ENCODE measurements around the gene AKR1C8.

DNA sequence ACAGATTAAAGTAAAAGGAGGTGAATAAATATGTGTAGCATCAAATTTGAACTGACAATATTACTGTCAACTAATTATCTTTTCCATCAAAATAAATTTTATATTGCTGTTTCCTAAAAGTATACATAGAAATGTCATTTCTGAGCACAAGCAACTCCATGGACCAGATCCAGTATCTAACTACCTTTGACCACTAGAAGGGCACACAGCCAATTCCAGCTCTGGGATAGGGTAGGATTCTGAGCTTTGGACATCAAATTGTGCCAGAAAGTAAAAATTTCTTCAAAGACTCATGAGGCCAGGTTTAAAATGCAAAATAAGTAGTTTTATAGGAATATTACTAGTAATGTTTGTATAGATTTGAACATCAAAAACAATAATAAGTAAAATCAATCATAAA is 61.1 kb downstream of the AKR1C8 start:
- TF ChIP-seq POLR2A (IDR thresholded peaks at IDR 0.05; ENCODE audit: low read depth) (no peak), EP300 (IDR thresholded peaks at IDR 0.05) (no peak)
- TF ChIP-seq, protein P1, sequence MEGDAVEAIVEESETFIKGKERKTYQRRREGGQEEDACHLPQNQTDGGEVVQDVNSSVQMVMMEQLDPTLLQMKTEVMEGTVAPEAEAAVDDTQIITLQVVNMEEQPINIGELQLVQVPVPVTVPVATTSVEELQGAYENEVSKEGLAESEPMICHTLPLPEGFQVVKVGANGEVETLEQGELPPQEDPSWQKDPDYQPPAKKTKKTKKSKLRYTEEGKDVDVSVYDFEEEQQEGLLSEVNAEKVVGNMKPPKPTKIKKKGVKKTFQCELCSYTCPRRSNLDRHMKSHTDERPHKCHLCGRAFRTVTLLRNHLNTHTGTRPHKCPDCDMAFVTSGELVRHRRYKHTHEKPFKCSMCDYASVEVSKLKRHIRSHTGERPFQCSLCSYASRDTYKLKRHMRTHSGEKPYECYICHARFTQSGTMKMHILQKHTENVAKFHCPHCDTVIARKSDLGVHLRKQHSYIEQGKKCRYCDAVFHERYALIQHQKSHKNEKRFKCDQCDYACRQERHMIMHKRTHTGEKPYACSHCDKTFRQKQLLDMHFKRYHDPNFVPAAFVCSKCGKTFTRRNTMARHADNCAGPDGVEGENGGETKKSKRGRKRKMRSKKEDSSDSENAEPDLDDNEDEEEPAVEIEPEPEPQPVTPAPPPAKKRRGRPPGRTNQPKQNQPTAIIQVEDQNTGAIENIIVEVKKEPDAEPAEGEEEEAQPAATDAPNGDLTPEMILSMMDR (IDR thresholded peaks at IDR 0.05) = no peak
